Uterus (tissue), 4 donors: ENCODE measurements around the gene PLXNA2. TPM values are rescaled to one million over a fixed set of nuclear protein-coding genes. Genes with fewer than 3 reads are reported as not detected.
A peak's percentile ranks its signal among the peaks of the same experiment; 100 is the strongest.

Experiments
- DNase-seq, 2 donors: peaks; one replicate each; pipeline ENCODE4 v3.0.0-alpha.2; 2019 to 2020
- H3K27ac ChIP-seq, 2 donors: fragments of 200-600 bp; sonication (generic); 1 replicate in 1 of 2; 2 replicates in 1 of 2; pipeline ENCODE4 v1.5.1; 2016 to 2018
- H3K27me3 ChIP-seq, 2 donors: fragments of 200-600 bp; sonication (generic); one replicate each; pipeline ENCODE4 v1.5.1; 2018 to 2019; ENCODE audit warnings: control low read depth in 1 of 2
- H3K36me3 ChIP-seq, 2 donors: fragments of 200-600 bp; sonication (generic); one replicate each; pipeline ENCODE4 v1.5.1; 2019; ENCODE audit warnings: control low read depth in 1 of 2
- H3K4me1 ChIP-seq, 2 donors: fragments of 200-600 bp; sonication (generic); one replicate each; pipeline ENCODE4 v1.5.1; 2018 to 2019; ENCODE audit warnings: control low read depth in 1 of 2
- H3K4me3 ChIP-seq, 2 donors: fragments of 200-600 bp; sonication (generic); 1 replicate in 1 of 2; 2 replicates in 1 of 2; pipeline ENCODE4 v1.5.1; 2018 to 2019; ENCODE audit warnings: mild to moderate bottlenecking in 1 of 2
- H3K9me3 ChIP-seq, 2 donors: fragments of 200-600 bp; sonication (generic); one replicate each; pipeline ENCODE4 v1.5.1; 2019; ENCODE audit warnings: control low read depth in 1 of 2
- CTCF ChIP-seq, 4 experiments: fragments of 200-600 bp in 2 of 4; fragments of 450-650 bp in 2 of 4; sonication (generic) in 2 of 4; IDR thresholded peaks; one replicate each; pipeline ENCODE4 v1.5.1; 2016 to 2019; ENCODE audit warnings: antibody characterized with exemption in 4 of 4, mild to moderate bottlenecking in 2 of 4, moderate library complexity in 1 of 4
- POLR2A ChIP-seq, 2 donors: fragments of 450-650 bp; IDR thresholded peaks; one replicate each; pipeline ENCODE4 v1.6.1; 2016; ENCODE audit warnings: antibody characterized with exemption in 2 of 2, mild to moderate bottlenecking in 1 of 2, moderate library complexity in 1 of 2
- intact Hi-C: fragments of 100-400 bp; cut with DNase I; formaldehyde crosslinking; loops from one replicate; pipeline ENCODE4 v1.15.1; 2023; ENCODE audit warnings: low total_unique reads
- total RNA-seq, 4 donors: library from RNA; depleted of rRNA in 3 of 4; stranded (reverse); fragments of >200 nt in 3 of 4; gene quantifications; one replicate each; pipeline versions ENCODE4 v1.1.0 to v1.2.4, GENCODE V29; 2014 to 2023
- donor health status: DM: yes; HTN: yes; CAD: no.

Gene PLXNA2
- total RNA-seq, 4 donors from 2014 or later = 5.4 to 94.5 (median 9.5) TPM

GRCh38 chr1:208231881-208232661 is 12.1 kb downstream of the PLXNA2 start:
- no peak for DNase-seq
- H3K9me3 ChIP-seq = no peaks in the 10 kb centered on the region
- no peaks in the 10 kb centered on the region for H3K27me3 ChIP-seq
- intact Hi-C loops = loop anchor here (10.0 kb wide), 1 partner anchor 57 kb away; no protein-coding TSS in a partner anchor
- peak overlapping the region; percentile 31 to 65 for H3K27ac ChIP-seq
- no peak overlapping the region for H3K4me3 ChIP-seq
- H3K36me3 ChIP-seq = no peaks in the 10 kb centered on the region
- H3K4me1 ChIP-seq = peaks cover 16 to 18% of the 10 kb centered on the region in 2 donors
- no peak for TF ChIP-seq CTCF (IDR thresholded peaks at IDR 0.05)
- no peak for TF ChIP-seq POLR2A (IDR thresholded peaks at IDR 0.05)

DNA sequence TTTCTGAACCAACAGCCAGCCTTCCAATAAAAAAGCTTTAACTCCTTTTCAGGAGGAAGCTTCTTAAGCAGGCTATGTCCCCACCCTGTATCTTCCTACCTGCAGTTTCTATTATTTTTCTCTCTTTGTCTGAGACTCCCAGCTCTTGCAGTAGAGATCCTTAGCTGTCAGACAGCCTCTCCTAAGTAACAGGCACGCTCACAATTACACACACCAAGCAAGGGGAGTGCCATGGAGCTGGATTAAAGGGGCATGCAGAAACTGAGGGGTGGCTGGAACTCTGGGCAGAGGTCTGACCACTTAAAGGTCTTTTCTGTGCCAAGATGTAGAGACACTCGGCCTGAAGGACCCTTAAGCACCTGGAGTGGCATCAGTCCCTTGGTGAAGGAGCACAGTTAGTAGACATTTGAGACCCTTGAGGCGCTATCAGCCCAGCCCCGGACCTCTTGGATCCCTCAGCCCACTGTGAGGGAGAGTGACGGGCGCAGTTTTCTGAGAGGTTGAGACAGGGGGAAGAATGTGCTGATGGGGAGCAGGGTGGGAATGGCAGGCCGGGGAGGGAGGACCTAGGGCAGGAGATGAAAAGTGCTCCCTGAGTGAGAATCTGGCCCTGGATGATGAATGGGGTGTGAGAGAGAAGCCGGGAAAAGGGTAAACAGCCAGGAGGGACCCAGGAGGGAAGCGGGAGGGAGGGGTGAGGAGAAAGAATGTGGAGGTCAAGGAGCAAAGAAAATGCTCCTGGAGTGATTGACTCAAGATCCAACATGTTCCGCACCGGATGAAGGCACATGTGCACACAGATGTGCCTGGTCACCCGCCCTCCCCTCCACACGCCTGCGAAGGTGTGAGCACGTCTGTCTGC is 13.3 kb downstream of the PLXNA2 start:
- Histone ChIP-seq H3K27me3 (no peaks in the 10 kb centered on the region), H3K9me3 (no peaks in the 10 kb centered on the region), H3K36me3 (no peaks in the 10 kb centered on the region), H3K4me1 (peaks cover 14 to 24% of the 10 kb centered on the region in 2 donors), H3K27ac (peak overlapping the region in 1 of 2 donors; percentile 35), H3K4me3 (no peak overlapping the region)
- DNase-seq = no peak
- intact Hi-C loops = loop anchor here (10.0 kb wide), 1 partner anchor 56 kb away; no protein-coding TSS in a partner anchor
- TF ChIP-seq POLR2A (IDR thresholded peaks at IDR 0.05) = no peak
- TF ChIP-seq CTCF (IDR thresholded peaks at IDR 0.05) = no peak

DNA sequence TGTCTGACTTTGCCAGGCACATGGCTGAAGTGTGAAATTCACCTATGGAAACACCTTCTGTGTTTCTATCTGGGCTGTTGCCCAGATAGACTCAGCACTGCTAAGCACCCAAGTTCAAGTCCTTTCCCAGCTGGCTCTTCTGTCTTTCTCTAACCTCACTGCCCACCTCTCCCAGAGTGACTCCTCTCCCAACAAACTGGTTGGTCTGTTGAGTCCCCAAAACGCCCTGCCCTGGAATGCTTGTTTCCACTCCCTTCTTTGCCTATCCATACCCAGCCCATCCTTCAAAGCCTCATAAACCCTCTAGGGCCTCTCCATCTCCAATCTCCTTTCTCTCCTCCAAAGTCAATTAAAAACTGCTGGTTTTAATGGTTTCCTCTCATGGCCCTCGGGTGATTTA is 15.6 kb downstream of the PLXNA2 start:
- no peak for DNase-seq
- Histone ChIP-seq H3K36me3 (no peaks in the 10 kb centered on the region), H3K9me3 (no peaks in the 10 kb centered on the region), H3K4me3 (no peak overlapping the region), H3K4me1 (peaks cover 22 to 30% of the 10 kb centered on the region in 2 donors), H3K27me3 (no peaks in the 10 kb centered on the region), H3K27ac (peak overlapping the region; percentile 75 to 83)
- no peak for TF ChIP-seq POLR2A (IDR thresholded peaks at IDR 0.05)
- TF ChIP-seq CTCF (IDR thresholded peaks at IDR 0.05) = no peak
- intact Hi-C loops = no loop called here

GRCh38 chr1:208228026-208228425 is 16.2 kb downstream of the PLXNA2 start:
- H3K4me1 ChIP-seq = peaks cover 22 to 30% of the 10 kb centered on the region in 2 donors
- H3K27me3 ChIP-seq = no peaks in the 10 kb centered on the region
- intact Hi-C loops = no loop called here
- no peaks in the 10 kb centered on the region for H3K36me3 ChIP-seq
- peak overlapping the region; percentile 75 to 83 for H3K27ac ChIP-seq
- DNase-seq = no peak
- TF ChIP-seq CTCF (IDR thresholded peaks at IDR 0.05) (no peak), POLR2A (IDR thresholded peaks at IDR 0.05) (no peak)
- no peaks in the 10 kb centered on the region for H3K9me3 ChIP-seq
- no peak overlapping the region for H3K4me3 ChIP-seq
